Measurements from ENCODE around the gene CACNA1C. TPM values are rescaled to one million over a fixed set of nuclear protein-coding genes. Genes with fewer than 3 reads are reported as not detected.

Gene CACNA1C
- total RNA-seq, 1 donor from 2014 or later = 0.02 TPM

GRCh38 chr12:2233034-2233433 is 180.2 kb downstream of the CACNA1C start:
- ChIA-PET POLR2A (no interaction called here), CTCF (no interaction called here)
- H3K9me3 Mint-ChIP-seq = no peaks in the 10 kb centered on the region
- no peak for TF ChIP-seq CTCF (IDR thresholded peaks at IDR 0.05)
- H3K36me3 Mint-ChIP-seq (ENCODE audit: low read depth) = no peaks in the 10 kb centered on the region
- peaks cover 10% of the 10 kb centered on the region for H3K27me3 Mint-ChIP-seq
- ATAC-seq (ENCODE audit: low read depth) = no peak
- DNase-seq = no peak
- H3K4me3 Mint-ChIP-seq = no peak overlapping the region
- intact Hi-C loops (cut with micrococcal nuclease) = no loop called here
- no peak overlapping the region for H3K27ac Mint-ChIP-seq
- no peaks in the 10 kb centered on the region for H3K4me1 Mint-ChIP-seq

GRCh38 chr12:2234091-2234490 is 181.3 kb downstream of the CACNA1C start:
- no peak overlapping the region for H3K27ac Mint-ChIP-seq
- ChIA-PET POLR2A (no interaction called here), CTCF (no interaction called here)
- ATAC-seq (ENCODE audit: low read depth) (no peak), DNase-seq (no peak)
- TF ChIP-seq CTCF (IDR thresholded peaks at IDR 0.05) = no peak
- H3K4me3 Mint-ChIP-seq = no peak overlapping the region
- H3K4me1 Mint-ChIP-seq = no peaks in the 10 kb centered on the region
- H3K9me3 Mint-ChIP-seq = no peaks in the 10 kb centered on the region
- intact Hi-C loops (cut with micrococcal nuclease) = no loop called here
- no peaks in the 10 kb centered on the region for H3K36me3 Mint-ChIP-seq (ENCODE audit: low read depth)
- H3K27me3 Mint-ChIP-seq = peaks cover 10% of the 10 kb centered on the region

- CTCF ChIA-PET = no interaction called here
- intact Hi-C loops (cut with micrococcal nuclease) = no loop called here
- Mint-ChIP-seq H3K4me3 (no peak overlapping the region), H3K27ac (no peak overlapping the region), H3K4me1 (no peaks in the 10 kb centered on the region), H3K27me3 (peaks cover 5% of the 10 kb centered on the region), H3K36me3 (ENCODE audit: low read depth) (no peaks in the 10 kb centered on the region), H3K9me3 (no peaks in the 10 kb centered on the region)
- POLR2A ChIA-PET = no interaction called here
- no peak for ATAC-seq (ENCODE audit: low read depth)
- no peak for TF ChIP-seq CTCF (IDR thresholded peaks at IDR 0.05)
- DNase-seq = no peak
Observed at GRCh38 chr12:2234646-2235350, 182.0 kb downstream of the CACNA1C start.

GRCh38 chr12:2236506-2237294 is 183.9 kb downstream of the CACNA1C start:
- intact Hi-C loops (cut with micrococcal nuclease) = no loop called here
- ChIA-PET CTCF (no interaction called here), POLR2A (no interaction called here)
- Mint-ChIP-seq H3K36me3 (ENCODE audit: low read depth) (no peaks in the 10 kb centered on the region), H3K27me3 (peaks cover 5% of the 10 kb centered on the region), H3K9me3 (no peaks in the 10 kb centered on the region), H3K27ac (no peak overlapping the region), H3K4me3 (no peak overlapping the region), H3K4me1 (no peaks in the 10 kb centered on the region)
- no peak for DNase-seq
- no peak for TF ChIP-seq CTCF (IDR thresholded peaks at IDR 0.05)
- ATAC-seq (ENCODE audit: low read depth) = no peak

GRCh38 chr12:2238111-2238510 is 185.3 kb downstream of the CACNA1C start:
- Mint-ChIP-seq H3K27me3 (peaks cover 3% of the 10 kb centered on the region), H3K4me3 (no peak overlapping the region), H3K36me3 (ENCODE audit: low read depth) (no peaks in the 10 kb centered on the region), H3K4me1 (no peaks in the 10 kb centered on the region), H3K9me3 (no peaks in the 10 kb centered on the region), H3K27ac (no peak overlapping the region)
- ChIA-PET CTCF (no interaction called here), POLR2A (no interaction called here)
- no peak for ATAC-seq (ENCODE audit: low read depth)
- intact Hi-C loops (cut with micrococcal nuclease) = no loop called here
- no peak for TF ChIP-seq CTCF (IDR thresholded peaks at IDR 0.05)
- no peak for DNase-seq

Data from activated B cell treated with CpG ODN at 0.5 μM for 24 hours (primary cell).